Amygdala (tissue), 56 donors: Measurements from ENCODE around the gene GAST.
"Not testable (repeated sequence)": the region's sequence is repeated elsewhere in the genome, so short reads cannot be mapped to it uniquely, and the experiment has no call there.

Experiments
- DNase-seq, 56 donors: peaks; one replicate each; lab custom pipeline; 2025; lab: John Stamatoyannopoulos, UW

Gene GAST

GRCh38 chr17:41682631-41683030, 29.5 kb upstream of the GAST start:
- DNase-seq, result peak in 1 of 56 donors; percentile 3

- DNase-seq, result peak in 4 of 56 donors; percentile 7 to 48 (median 24)
Observed at GRCh38 chr17:41683441-41684007, 28.6 kb upstream of the GAST start.

GRCh38 chr17:41684035-41684434, 28.1 kb upstream of the GAST start:
- DNase-seq, result no peak

GRCh38 chr17:41685753-41686152, 26.4 kb upstream of the GAST start:
- not testable (repeated sequence) for DNase-seq

- no peak for DNase-seq
Observed at GRCh38 chr17:41686281-41686680, 25.9 kb upstream of the GAST start.

GRCh38 chr17:41687828-41688640, 24.1 kb upstream of the GAST start:
- DNase-seq, result peak in 28 of 56 donors; percentile 5 to 66 (median 30)

- DNase-seq, result peak; percentile 80 to 100 (median 100)
Observed at GRCh38 chr17:41688641-41689496, 23.3 kb upstream of the GAST start, which contains the start of gene EIF1. Gene EIF1, plus strand, starts transcription at chr17:41688885. Its CDS starts 154 bp downstream, at chr17:41689039.

GRCh38 chr17:41689497-41690299, 22.4 kb upstream of the GAST start:
- peak in 7 of 56 donors; percentile 3 to 46 (median 15) for DNase-seq

- DNase-seq, result no peak
Observed at GRCh38 chr17:41690497-41690896, 21.6 kb upstream of the GAST start.

GRCh38 chr17:41691031-41691777, 20.9 kb upstream of the GAST start:
- DNase-seq, result no peak

- DNase-seq, result no peak
Observed at GRCh38 chr17:41692722-41693521, 19.2 kb upstream of the GAST start.

- DNase-seq, result no peak
Observed at GRCh38 chr17:41695134-41695661, 16.9 kb upstream of the GAST start.

- peak in 19 of 56 donors; percentile 7 to 67 (median 23) for DNase-seq
Observed at GRCh38 chr17:41695954-41696757, 16.0 kb upstream of the GAST start.

GRCh38 chr17:41697122-41697962, 14.8 kb upstream of the GAST start:
- DNase-seq, result peak in 24 of 56 donors; percentile 5 to 63 (median 31)

GRCh38 chr17:41700843-41701242, 11.3 kb upstream of the GAST start:
- DNase-seq, result not testable (repeated sequence)

GRCh38 chr17:41702712-41703111, 9.4 kb upstream of the GAST start:
- no peak for DNase-seq
